ENCODE results near the gene KRT78.

KRT78 gene

DNA sequence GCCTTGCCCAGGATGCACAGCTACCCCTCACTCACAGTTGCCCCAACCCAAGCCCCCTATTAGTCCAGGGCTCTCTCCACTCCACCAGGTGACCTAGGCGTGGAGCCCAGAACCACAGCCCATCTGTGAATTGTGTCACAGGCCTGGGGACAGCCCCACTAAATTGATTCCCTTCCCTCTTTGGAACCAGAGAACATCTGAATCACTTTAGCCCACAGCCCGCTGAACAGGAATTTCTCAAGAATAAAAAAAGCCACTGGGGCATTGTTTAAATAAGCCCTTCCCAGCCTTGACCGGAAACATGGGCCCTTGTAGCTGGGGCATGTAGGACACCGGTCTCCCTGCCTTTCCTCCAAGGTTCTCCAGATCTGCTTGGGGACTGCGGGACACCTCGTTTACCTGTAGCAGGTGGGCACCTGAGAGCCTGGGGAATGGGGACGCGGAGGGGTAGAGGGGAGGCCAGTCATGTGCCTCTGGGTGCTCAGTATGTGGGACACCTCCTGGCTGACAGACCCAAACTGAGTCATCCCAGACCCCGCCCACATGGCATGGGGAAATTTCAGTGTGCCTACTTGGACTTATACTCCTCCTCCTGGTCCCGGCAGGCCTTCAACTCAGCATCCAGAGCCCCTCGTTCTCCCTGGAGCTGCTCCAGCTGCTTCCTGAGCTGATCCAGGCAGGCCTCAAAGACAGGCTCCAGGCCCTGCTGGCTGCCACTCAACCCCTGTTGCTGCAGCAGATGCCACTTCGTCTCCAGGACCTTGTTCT, 1.3 kb downstream of the KRT78 start:
- no peaks in the 10 kb centered on the region for H3K27me3 ChIP-seq (ENCODE audit: insufficient read depth, low read length)
- no peaks in the 10 kb centered on the region for H3K9me3 ChIP-seq (ENCODE audit: insufficient read depth, low read depth, low read length)
- no peaks in the 10 kb centered on the region for H3K36me3 ChIP-seq (ENCODE audit: insufficient read depth, low read depth, low read length)
- no peak overlapping the region for H3K4me3 ChIP-seq (ENCODE audit: low read length)
- H3K27ac ChIP-seq (ENCODE audit: low read length), result no peak overlapping the region
- no peaks in the 10 kb centered on the region for H3K4me1 ChIP-seq (ENCODE audit: insufficient read depth, low read length)
- H3K9ac ChIP-seq (ENCODE audit: low read depth, low read length), result no peak overlapping the region

DNA sequence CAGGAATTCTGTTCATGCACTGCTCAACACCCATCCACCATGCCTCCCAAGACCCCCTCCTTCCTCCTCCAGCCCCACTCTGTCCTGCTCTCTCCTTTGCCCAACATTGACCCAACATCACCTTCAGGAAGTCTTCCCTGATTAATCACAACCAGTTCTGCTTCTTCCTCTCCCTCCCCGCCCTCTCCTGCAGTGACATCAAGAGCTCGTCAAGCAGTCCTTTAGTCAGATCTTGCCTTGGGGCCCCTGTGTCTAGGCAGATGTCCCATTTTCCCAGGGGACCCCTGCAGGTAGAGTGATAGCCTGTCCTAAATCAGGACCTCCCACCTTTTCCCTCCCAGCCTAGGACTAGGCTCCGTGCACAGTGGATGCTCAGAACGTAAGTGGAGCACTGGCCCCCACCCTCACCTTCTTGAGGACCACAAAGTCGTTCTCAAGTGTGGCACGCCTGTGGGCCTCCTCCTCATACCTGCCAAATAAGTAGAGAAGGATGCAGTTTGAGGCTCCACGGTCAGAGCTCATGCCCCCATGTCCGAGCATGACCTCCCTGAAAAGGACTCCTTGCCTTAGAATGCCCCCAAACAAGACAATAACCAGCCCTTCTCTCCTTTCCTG, 2.3 kb downstream of the KRT78 start:
- Histone ChIP-seq H3K27me3 (ENCODE audit: insufficient read depth, low read length) (no peaks in the 10 kb centered on the region), H3K9me3 (ENCODE audit: insufficient read depth, low read depth, low read length) (no peaks in the 10 kb centered on the region), H3K9ac (ENCODE audit: low read depth, low read length) (no peak overlapping the region), H3K27ac (ENCODE audit: low read length) (no peak overlapping the region), H3K36me3 (ENCODE audit: insufficient read depth, low read depth, low read length) (no peaks in the 10 kb centered on the region), H3K4me1 (ENCODE audit: insufficient read depth, low read length) (no peaks in the 10 kb centered on the region), H3K4me3 (ENCODE audit: low read length) (no peak overlapping the region)

DNA sequence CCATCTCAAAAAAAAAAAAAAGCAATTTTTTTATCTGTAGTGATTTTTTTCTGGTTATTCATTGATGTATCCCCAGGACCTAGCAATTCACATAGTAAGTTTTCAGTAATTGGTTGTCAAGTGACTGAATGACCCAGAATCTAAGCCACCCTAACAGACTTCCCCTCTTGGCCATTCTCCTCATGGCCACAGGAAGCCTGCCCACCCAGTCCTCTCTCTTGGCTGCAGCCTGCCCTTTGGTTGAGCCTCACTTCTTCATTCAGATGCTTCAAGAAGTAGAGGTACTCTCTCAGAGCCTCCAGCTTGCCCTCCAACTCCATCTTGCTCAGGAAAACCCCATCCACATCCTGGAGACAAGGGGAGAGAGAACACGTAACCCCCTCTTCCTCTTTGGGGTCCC, 2.8 kb downstream of the KRT78 start:
- Histone ChIP-seq H3K27me3 (ENCODE audit: insufficient read depth, low read length) (no peaks in the 10 kb centered on the region), H3K9me3 (ENCODE audit: insufficient read depth, low read depth, low read length) (no peaks in the 10 kb centered on the region), H3K9ac (ENCODE audit: low read depth, low read length) (no peak overlapping the region), H3K36me3 (ENCODE audit: insufficient read depth, low read depth, low read length) (no peaks in the 10 kb centered on the region), H3K4me3 (ENCODE audit: low read length) (no peak overlapping the region), H3K4me1 (ENCODE audit: insufficient read depth, low read length) (no peaks in the 10 kb centered on the region), H3K27ac (ENCODE audit: low read length) (no peak overlapping the region)

DNA sequence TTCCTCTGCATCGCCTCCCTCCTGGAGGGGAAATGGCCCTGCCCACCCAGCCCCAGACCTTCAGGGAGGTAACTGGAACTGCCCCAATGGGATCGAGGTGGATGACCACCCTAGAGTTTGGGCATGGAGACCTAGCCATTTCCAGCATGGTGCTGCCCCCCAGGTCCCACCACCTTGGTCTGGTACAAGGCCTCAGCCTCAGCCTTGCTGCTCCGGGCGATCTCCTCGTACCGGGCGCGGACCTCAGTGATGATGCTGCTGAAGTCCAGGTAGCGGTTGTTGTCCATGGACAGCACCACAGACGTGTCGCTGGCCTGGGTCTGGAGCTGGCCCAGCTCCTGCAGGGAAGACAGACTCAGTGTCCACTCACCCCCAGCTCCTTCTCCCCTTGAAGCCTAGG, 4.4 kb downstream of the KRT78 start:
- Histone ChIP-seq H3K36me3 (ENCODE audit: insufficient read depth, low read depth, low read length) (no peaks in the 10 kb centered on the region), H3K9me3 (ENCODE audit: insufficient read depth, low read depth, low read length) (no peaks in the 10 kb centered on the region), H3K9ac (ENCODE audit: low read depth, low read length) (no peak overlapping the region), H3K27me3 (ENCODE audit: insufficient read depth, low read length) (no peaks in the 10 kb centered on the region), H3K4me3 (ENCODE audit: low read length) (no peak overlapping the region), H3K27ac (ENCODE audit: low read length) (no peak overlapping the region), H3K4me1 (ENCODE audit: insufficient read depth, low read length) (no peaks in the 10 kb centered on the region)

DNA sequence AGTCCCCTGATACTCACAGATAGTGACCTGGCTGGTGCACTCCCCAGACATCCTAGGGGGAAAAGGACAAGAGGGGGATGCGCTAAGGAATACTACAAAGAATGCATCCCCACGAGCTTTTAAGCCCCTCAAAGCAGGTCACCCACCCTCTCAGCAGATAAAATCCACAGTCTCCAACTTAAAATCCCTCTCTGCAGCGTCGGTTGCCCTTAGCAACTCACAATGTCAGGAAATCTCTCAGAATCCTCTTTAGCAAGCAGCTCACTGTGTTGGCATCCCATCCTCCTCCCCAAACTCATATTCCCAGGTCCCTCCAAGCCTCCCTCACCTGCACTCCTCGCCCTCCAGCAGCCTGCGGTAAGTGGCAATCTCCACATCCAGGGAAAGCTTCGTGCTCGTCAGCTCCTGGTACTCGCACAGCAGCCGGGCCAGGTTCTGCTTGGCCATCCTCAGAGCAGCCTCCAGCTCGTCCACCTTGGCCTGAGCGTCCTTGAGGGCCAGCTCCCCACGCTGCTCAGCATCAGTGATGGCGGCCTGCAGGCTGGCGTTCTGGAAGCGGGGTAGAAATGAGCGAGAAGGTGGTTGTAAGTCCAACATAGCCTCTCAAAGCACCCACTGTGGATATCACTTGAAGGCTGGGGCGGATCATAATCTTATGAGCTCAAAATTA, 9.2 kb downstream of the KRT78 start:
- Histone ChIP-seq H3K4me3 (ENCODE audit: low read length) (no peak overlapping the region), H3K27me3 (ENCODE audit: insufficient read depth, low read length) (no peaks in the 10 kb centered on the region), H3K9me3 (ENCODE audit: insufficient read depth, low read depth, low read length) (no peaks in the 10 kb centered on the region), H3K27ac (ENCODE audit: low read length) (no peak overlapping the region), H3K4me1 (ENCODE audit: insufficient read depth, low read length) (no peaks in the 10 kb centered on the region), H3K36me3 (ENCODE audit: insufficient read depth, low read depth, low read length) (no peaks in the 10 kb centered on the region), H3K9ac (ENCODE audit: low read depth, low read length) (no peak overlapping the region)

DNA sequence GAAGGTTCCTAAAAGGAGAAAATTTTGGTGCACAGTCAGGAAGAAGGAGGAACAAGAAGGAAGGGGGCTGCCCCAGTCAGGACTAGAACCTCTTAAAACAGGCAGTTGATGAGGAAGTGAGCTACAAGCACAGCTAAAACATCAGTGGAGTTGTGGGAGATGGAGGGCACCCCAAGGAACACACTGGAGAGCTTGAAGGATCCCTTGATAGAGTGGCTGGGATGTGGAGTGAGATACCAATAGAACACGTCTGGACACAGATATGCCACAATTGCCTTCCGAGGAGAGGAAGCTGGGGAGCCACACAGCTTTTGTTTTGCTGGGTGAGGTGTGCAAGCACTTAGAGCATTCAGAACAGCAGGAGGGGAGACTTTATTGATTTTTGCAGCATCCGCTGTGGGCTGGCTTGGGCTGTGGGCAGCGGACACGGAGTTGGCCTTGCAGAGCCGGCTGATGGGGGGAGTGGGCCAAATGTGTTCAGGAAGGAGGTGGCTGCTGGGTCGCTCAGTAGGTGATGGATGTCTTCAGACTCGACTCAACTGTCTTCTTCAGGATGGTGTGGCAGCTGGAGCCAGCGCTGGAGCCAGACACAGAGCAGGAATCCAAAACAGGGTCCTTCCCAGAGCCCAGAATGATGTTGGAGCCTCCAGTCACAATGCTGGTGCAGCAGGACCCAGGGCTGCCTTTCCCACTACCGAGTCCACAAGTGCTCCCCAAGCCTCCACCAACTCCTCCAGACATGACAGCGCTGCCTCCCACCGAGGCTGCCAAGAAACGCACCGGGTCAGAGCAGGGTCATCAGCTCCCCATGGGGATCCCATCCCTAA, 10.0 kb downstream of the KRT78 start:
- H3K9me3 ChIP-seq (ENCODE audit: insufficient read depth, low read depth, low read length), result no peaks in the 10 kb centered on the region
- H3K4me3 ChIP-seq (ENCODE audit: low read length), result no peak overlapping the region
- H3K27me3 ChIP-seq (ENCODE audit: insufficient read depth, low read length), result no peaks in the 10 kb centered on the region
- H3K9ac ChIP-seq (ENCODE audit: low read depth, low read length), result no peak overlapping the region
- no peak overlapping the region for H3K27ac ChIP-seq (ENCODE audit: low read length)
- no peaks in the 10 kb centered on the region for H3K36me3 ChIP-seq (ENCODE audit: insufficient read depth, low read depth, low read length)
- no peaks in the 10 kb centered on the region for H3K4me1 ChIP-seq (ENCODE audit: insufficient read depth, low read length)

DNA sequence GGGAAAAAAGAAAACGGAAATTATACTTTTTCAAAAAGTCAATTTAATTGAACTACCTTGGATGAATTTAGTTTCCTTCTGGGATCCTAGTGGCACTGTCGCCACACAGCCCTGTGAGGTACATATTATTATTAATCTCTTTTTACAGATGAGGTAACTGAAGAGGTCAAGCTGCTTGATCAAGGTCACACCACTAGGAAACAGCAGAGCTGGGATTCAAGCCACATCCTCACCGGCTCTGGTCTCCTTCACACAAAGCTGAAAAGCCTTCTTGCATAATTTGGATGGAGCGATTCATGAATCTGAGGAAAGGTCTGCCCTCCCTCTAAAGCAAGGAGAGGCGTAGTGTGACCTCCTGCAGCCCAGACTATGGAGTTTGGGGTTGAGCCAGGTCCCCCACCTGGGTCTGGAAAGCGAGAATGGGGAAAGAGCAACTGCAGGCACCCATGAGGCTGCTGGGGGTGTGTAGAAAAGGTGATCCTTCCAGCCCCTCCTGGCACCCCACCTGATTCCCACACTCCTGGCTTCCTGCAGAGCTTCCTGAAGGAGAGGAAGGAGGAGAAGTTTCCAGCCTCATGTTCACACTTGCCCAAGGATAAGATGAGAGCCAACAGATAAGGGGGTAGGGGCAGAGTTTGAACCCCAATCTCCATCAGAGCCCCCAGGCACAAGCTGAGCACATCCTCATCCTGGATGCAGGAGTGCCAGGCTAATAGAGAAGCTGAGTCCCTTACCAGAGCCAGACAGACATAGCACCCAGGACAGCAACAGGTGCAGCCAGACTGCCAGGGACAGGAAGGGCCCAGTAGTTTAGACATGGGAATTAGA, 10.8 kb downstream of the KRT78 start:
- no peaks in the 10 kb centered on the region for H3K27me3 ChIP-seq (ENCODE audit: insufficient read depth, low read length)
- no peaks in the 10 kb centered on the region for H3K4me1 ChIP-seq (ENCODE audit: insufficient read depth, low read length)
- H3K36me3 ChIP-seq (ENCODE audit: insufficient read depth, low read depth, low read length), result no peaks in the 10 kb centered on the region
- H3K4me3 ChIP-seq (ENCODE audit: low read length), result no peak overlapping the region
- no peaks in the 10 kb centered on the region for H3K9me3 ChIP-seq (ENCODE audit: insufficient read depth, low read depth, low read length)
- no peak overlapping the region for H3K9ac ChIP-seq (ENCODE audit: low read depth, low read length)
- H3K27ac ChIP-seq (ENCODE audit: low read length), result no peak overlapping the region

DNA sequence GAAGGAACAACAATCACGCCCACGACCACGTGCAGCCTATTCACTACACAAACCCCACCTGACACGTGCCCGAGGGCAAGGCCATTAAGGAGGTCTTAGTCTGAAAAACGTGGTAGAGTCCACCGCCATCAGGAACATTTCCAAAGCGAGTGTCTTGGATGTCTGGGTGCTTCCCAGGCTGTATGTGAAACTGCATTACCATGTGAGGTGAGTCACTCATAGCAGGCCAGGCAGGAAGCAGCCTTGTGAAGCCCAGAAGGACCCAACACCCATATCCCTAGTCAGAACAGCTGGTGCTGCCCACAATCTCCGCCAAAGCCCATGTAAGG, 11.4 kb downstream of the KRT78 start:
- Histone ChIP-seq H3K27me3 (ENCODE audit: insufficient read depth, low read length) (no peaks in the 10 kb centered on the region), H3K4me3 (ENCODE audit: low read length) (no peak overlapping the region), H3K4me1 (ENCODE audit: insufficient read depth, low read length) (no peaks in the 10 kb centered on the region), H3K9me3 (ENCODE audit: insufficient read depth, low read depth, low read length) (no peaks in the 10 kb centered on the region), H3K36me3 (ENCODE audit: insufficient read depth, low read depth, low read length) (no peaks in the 10 kb centered on the region), H3K27ac (ENCODE audit: low read length) (no peak overlapping the region), H3K9ac (ENCODE audit: low read depth, low read length) (no peak overlapping the region)

DNA sequence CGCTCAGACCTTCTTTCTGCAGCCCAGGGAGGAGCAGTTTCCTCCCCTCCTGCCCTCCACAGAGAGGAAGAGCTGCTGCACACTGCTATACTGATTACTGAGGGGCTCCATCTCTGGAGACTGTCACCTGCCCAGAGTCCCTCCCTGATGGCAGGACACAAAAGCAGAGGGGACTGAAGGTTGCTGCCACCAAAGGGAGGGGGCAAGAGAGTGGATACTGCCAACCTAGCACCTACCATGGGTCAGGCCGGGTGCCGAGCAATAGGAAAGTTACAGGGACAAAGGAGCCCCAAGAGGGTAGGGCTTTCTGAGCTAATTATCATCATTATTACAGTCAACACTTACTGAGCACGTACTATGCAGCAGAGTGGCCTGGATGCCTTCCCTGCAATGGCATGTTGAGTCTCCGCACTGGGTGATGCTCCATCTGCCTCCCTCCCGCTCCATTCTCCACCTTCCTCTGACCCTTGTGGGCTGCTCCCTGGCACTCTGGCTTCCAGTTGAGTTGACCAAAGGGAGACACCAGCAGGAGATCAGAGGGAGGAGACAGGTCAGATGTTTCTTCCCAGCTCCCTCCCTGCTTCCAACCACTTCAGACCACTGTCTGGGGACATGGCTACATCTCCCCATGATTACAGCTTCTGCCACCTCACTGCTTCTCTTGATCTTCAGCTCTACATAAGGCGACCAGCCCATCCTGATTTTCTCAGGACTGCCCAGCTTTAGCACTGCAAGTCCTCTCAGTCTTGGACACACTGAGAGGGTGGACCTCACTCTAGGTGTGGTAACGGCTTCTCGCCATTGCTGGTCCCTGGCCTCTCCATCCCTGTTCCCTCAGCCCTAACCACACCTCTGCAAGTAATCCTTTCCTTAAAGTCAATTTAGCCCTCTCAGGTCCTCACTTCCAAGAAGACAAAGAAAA, 12.0 kb downstream of the KRT78 start:
- Histone ChIP-seq H3K4me3 (ENCODE audit: low read length) (no peak overlapping the region), H3K9me3 (ENCODE audit: insufficient read depth, low read depth, low read length) (no peaks in the 10 kb centered on the region), H3K27ac (ENCODE audit: low read length) (no peak overlapping the region), H3K4me1 (ENCODE audit: insufficient read depth, low read length) (no peaks in the 10 kb centered on the region), H3K9ac (ENCODE audit: low read depth, low read length) (no peak overlapping the region), H3K27me3 (ENCODE audit: insufficient read depth, low read length) (no peaks in the 10 kb centered on the region), H3K36me3 (ENCODE audit: insufficient read depth, low read depth, low read length) (no peaks in the 10 kb centered on the region)

DNA sequence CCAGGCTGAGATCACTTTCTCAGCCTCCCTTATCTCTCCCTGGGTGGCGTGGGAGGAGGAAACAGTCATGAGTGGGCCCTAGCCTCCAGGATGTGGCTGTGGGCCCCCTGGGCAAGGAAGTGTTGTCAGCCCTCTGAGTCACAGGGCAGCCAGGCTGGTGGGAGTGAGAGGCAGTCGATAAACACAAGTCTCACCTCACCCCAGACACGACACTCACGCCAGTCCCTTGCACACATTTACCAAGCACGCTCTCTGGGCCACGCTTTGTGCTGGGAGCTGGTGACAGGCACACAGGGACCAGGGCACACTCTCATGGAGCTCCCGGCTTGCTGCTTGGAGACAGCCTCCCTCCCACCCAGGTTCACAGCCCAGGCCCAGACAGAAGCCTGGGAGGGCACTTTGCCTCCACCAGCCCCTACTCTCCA, 12.7 kb downstream of the KRT78 start:
- H3K9me3 ChIP-seq (ENCODE audit: insufficient read depth, low read depth, low read length), result no peaks in the 10 kb centered on the region
- no peaks in the 10 kb centered on the region for H3K4me1 ChIP-seq (ENCODE audit: insufficient read depth, low read length)
- no peak overlapping the region for H3K27ac ChIP-seq (ENCODE audit: low read length)
- H3K4me3 ChIP-seq (ENCODE audit: low read length), result no peak overlapping the region
- no peaks in the 10 kb centered on the region for H3K36me3 ChIP-seq (ENCODE audit: insufficient read depth, low read depth, low read length)
- no peaks in the 10 kb centered on the region for H3K27me3 ChIP-seq (ENCODE audit: insufficient read depth, low read length)
- H3K9ac ChIP-seq (ENCODE audit: low read depth, low read length), result no peak overlapping the region

Data from iPS-20b (cell line).